HG02885 (cell line): ENCODE results near the gene GRPEL1.

ENCODE experiments used
- ATAC-seq: cut with Tn5 transposase; IDR thresholded peaks from one replicate; pipeline ENCODE4 v1.9.1; 2021; ENCODE audit warnings: mild to moderate bottlenecking; ENCODE audit not compliant: unreplicated experiment, poor library complexity

Gene GRPEL1

DNA sequence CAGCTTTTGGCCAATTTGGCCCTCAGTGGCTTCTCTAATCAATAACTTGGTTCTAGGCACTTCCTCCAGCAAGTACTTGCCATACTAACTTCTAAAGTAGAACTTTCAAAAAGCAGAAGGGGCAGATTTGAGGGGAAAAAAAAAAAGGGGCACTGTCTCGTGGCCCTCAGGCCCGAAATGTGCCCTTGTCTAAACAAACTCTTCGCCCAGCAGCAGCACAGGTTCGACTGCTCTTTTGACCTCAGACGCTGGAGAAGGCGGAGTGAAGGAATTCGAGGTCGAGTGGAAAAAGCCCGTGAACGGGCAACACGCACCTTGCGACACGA is 775 bp downstream of the GRPEL1 start:
- no peak for ATAC-seq

DNA sequence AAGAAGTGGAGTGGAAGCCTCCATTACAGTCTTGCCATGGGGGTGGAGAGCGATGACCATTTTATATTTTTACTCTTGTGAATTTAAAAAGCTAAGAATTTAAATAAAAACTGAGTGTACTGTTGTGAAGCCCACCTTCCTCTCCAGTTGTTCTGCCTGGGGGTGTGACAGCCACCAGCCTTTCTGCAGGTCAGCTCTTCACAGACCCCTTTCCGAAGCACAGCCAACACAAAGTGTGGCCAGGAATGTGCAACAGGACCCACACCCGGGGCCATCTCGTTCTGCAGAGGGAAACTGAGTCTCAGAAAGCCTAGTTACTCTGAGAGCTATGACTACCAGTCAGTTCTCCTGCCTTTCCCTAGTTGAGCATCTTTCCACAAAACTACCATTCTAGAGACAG is 1.4 kb downstream of the GRPEL1 start:
- ATAC-seq = no peak

DNA sequence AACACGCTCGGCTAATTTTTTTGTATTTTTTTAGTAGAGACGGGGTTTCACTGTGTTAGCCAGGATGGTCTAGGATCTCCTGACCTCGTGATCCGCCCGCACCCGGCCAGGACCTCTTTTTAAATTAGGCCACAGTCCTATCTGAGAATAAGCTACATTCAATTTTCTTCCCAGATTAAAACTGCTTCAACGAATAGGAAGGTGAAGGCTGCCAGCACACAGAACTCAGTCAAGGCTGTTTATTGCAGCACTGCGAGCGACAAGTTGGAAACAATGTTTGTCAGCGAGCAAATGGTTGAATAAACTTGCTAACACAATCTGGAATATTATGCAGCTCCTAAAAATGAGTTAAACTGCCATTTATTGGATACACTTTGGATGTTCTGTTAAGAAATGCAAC is 1.9 kb downstream of the GRPEL1 start:
- ATAC-seq = no peak

DNA sequence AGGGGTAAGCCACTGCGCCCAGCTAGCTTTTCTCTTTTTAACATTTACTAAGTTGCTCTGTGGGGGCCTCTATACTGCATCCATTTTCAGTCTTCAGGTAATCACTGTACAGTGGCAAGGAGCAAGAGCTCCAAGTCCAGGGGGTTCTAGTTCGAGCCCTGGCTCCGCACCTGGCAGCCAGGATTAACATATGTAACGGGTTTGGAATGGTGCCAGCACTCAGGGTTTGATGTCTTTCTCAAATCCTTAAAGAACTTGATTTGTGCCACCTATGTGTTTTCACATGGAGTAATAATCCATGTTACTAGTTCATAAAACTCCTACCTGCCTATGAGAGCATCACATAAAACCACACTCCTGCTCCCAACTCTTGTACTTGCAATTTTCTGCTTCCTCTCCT is 4.5 kb downstream of the GRPEL1 start:
- no peak for ATAC-seq

DNA sequence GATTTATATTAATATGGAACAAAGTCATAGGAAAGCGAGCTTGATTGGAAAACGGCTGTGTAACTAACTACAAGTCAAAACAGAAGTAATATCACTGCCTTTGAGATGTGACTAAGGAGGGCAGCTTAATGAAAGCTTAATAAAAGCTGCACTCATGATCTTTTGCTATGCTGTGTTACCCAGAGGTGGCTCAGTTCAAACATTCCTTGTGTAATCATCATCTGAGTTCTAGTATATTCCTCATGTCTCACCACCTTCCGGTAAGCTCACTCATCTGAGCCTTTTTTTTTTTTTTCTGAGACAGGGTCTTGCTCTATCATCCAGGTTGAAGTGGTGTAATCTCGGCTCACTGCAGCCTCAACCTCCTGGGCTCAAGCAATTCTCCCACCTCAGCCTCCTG is 5.0 kb downstream of the GRPEL1 start:
- no peak for ATAC-seq

DNA sequence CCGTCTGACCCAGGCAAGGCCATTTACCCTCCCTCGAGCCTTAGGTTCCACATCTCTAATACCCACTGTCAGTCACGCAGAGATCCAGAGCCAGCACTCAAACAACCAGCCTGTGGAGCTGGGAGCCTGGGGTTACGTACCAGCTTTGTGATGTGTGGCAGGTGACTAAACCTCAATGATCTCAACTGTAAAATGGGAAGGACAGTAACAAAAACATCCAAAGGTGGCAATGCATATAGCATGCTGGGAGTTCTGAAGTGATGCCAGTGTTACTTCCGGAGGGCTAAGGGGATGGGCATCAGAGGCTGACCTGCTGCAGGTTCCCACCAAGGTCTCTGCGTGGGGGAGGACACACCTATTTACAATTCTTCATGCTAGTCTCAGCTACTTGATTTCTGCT is 6.0 kb downstream of the GRPEL1 start:
- no peak for ATAC-seq

DNA sequence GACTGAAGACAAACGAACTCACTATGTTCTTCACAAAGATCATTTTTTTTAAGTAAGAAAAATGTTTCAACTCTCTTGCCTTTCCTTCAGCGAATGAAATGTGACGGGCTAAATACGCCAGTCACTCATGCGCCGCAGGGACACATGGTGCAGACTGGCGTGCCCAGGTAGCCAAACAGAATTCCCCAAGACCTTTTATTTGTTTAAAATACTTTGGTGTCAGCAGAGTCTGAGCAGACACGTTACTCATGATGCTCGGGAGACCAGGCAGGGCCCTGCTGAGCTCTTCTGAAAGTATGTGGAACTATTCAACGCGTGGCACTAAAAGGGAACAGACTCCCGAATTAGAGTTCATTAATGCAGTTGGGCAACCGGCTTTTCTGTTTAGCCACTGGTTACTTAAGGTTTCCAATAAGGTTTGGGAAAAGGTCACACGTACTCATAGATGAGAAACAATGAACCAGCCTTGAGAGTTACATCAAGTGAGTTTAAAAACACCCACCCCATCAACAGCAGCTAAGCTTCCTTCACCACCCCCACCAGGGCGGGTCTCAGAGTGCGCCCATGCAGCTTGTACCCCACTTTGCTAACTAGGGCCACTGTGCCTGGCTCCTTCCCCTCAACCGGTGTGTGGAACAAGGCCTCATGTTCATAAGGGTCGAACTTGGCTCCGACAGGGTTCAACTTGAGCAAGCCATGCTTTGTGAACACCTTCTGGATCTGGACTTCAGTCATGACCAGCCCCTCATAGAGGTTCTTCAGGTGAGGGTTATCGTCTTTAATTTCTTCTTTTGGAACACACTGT is 7.3 kb downstream of the GRPEL1 start:
- no peak for ATAC-seq

DNA sequence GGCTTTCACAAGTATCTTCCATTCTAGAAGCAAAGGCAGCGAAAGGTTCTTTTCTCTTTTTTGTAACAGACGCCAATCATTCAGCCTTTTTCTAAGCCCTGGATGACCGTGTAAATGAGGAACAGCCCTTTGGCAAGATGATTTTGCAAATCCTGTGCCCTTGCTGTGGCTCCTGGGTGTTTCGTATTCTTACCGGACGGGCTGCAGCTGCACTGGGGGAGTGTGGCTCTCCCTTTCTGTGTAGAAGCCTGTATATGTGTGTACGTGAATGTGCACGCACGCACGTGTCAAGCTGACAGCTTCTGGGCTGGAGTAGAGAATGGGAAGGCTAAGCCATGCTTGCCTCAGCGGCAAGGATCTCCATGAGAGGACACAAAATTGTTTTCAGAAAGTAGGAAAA is 8.2 kb downstream of the GRPEL1 start:
- no peak for ATAC-seq

DNA sequence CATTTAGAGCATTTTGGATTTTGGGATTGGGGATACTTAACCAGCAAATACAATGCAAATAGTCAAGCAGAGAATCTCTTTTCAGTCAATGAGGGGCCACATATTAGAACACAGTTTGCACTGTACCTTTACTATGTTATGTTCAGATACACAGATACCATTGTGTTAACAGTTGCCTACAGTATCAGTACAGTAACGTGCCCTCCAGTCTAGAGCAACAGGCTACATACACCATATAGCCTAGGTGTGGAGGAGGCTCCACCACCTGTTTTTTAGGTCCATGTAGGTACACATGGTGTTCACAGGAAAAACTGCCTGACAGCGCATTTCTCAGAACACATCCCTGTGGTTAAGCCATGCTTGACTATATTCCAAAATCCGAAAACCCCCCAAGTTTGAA is 9.1 kb downstream of the GRPEL1 start:
- ATAC-seq = peak; percentile 14

DNA sequence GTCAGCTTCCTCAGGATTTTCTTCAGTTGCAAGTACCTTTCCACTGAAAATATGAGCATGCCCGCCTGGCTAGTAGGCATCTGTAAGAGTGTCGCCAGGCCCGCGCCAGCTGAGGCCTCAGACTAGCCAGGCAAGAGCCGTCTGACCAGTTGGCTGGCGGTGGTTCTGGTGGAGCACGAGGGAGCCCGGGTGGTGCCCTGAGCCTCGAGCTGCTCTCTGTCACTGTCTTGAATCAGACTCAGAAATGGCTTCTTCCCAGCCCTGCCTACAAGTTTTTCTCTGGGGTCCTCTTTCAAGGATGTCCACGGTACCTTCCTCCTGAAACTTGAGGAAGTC is 11.9 kb downstream of the GRPEL1 start:
- ATAC-seq = no peak

DNA sequence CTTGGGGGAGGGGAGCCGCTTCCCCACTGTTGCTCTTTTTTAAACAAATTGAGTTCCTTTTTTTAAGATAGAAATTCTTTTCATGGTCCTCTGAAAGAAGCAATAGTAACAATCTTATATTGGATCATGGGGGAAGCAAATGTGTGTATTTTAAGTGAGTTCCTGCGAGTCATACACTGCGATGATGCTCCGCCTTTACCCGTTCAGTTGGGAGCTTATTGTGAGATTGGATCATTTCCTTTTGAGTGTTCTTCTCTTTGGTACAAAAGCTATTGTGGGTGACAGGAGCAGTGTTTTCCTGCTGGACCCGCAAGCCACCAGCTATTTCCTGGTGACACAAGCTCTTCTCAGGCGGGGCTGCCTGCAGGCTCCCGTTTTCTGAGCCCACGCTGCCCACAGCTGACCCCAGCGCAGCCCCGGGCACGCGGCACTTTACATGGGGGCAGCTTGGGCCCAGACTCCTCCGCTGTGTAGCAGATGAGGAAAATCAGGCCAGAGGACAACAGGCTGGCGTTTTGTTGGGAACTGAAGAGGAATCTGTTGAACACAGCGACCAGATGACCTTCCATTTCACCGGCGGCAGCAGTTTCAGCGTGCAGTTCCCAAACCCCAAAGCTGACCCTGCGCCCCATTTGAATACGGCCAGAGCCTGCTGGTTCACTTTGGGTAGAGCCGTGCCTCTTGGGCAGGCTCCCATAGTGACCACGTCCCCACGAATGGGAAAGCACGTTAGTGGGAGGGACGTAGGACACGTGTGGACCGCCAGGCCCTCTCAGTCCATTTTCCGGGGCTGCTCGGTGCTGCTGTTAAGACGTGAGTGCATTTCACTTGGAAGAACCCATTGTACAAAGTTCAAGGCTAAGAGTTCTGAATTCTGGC is 12.5 kb downstream of the GRPEL1 start:
- ATAC-seq = no peak

DNA sequence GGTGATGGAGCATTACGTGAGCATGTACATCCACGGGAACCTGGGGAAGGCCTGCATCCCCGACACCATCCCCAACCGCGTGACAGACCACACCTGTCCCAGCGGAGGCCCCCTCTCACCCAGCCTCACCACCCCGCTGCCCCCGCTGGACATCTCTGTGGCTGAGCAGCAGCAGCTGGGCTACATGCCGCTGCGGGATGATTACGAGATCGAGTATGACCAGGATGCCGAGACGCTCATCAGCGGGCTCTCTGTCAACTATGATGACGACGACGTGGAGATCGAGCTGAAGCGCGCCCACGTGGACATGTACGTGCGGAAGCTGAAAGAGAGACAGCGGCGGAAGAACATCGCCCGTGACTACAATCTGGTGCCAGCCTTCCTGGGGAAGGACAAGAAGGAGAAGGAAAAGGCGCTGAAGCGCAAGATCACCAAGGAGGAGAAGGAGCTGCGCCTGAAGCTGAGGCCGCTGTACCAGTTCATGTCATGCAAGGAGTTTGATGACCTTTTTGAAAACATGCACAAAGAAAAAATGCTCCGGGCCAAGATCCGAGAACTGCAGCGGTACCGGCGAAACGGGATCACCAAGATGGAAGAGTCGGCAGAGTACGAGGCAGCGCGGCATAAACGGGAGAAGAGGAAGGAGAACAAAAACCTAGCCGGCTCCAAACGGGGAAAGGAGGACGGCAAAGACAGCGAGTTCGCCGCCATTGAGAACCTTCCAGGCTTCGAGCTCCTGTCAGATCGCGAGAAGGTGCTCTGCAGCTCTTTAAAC is 13.6 kb downstream of the GRPEL1 start:
- ATAC-seq = no peak

DNA sequence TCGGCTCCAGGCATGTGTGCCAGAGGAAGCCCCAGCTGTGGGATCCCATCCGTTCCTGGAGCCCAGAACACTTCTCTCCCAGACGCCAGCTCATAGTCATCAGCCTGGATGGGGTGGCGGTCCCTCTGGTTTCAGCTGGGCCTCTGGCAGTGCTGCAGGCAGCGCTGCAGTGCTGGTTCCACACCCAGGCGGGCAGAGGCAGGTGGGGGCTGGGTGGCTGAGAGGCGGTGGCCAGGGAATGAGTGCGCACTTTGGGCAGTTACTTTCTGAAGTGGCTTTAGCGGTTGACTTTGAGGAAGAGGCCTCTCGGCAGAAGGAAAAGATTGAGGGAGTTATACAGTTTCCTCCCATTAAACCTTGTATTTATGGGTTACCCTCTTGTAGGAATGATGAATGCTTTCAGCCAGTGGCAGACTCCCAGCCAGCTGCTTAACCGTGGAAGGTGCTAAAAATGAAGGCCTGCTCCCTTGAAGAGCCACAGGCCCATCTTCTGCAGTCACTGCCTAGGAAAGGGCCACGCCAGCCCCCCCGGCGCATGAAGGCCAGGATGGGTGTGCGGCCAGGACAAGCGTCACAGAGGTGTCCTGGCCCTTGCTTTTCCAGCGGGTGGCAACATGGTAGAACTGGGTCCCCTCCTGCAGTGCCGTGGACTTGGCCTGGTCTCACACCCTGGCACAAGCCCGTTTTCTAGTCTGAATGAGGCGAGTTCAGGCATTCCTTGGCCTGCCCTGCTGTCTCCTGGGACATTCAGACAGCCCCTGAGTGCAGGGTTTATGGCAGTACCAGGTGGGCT is 14.7 kb downstream of the GRPEL1 start:
- no peak for ATAC-seq

DNA sequence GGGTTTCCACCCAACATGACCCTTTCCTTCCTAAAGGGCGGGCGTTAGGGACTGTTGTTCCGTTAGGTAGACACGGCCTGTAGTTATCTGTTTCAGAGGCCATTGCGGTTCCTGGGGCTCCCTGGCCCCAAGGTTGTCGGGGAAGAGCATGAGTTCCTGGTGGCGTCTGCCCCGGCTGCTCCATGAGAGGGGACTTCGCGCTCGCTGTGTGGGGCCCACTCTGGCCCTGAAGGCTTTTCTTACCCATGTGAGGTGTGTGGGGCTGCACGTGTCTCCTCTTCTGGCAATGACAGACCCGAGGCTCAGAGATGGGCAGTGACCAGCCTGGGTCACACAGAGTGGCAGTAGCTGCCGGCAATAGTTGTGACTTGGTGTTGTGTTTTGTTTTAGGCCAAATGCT is 15.6 kb downstream of the GRPEL1 start:
- no peak for ATAC-seq

DNA sequence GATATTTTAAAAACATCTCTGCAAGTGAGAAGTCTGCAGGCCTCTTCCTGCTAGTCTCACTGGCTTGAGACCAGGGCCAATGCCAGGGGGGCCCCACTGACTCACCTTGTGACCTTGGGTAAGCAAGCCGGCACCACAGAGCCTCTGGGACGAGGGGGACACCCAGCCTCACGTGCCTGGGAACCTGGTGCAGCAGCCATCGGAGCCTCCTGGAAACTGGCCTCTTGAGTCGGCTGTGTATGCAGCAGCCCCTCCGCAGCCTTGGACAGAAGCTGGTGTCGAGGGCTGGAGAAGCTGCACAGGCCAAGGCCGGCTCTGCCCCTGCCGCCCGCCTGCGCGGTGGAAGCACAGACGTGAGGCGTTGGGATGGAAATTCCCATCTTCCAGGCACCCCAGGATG is 16.0 kb downstream of the GRPEL1 start:
- ATAC-seq = no peak

DNA sequence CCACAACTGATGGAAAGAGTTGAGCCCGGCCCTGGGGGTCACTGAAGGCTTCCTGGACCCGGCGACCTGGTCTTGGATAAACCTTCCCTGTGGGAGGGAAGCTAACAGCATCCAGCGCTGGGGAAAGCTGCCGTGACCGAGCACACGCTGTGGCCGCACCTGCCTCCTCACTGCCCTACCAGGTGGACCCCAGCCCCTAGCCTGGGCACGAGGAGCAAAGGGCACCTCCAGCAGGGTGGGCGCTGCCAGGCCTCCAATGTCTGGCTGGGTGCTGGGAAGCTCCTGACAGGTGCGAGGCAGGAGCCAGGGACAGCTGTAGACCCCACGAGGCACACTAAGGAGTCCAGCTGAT is 16.7 kb downstream of the GRPEL1 start:
- ATAC-seq = no peak

DNA sequence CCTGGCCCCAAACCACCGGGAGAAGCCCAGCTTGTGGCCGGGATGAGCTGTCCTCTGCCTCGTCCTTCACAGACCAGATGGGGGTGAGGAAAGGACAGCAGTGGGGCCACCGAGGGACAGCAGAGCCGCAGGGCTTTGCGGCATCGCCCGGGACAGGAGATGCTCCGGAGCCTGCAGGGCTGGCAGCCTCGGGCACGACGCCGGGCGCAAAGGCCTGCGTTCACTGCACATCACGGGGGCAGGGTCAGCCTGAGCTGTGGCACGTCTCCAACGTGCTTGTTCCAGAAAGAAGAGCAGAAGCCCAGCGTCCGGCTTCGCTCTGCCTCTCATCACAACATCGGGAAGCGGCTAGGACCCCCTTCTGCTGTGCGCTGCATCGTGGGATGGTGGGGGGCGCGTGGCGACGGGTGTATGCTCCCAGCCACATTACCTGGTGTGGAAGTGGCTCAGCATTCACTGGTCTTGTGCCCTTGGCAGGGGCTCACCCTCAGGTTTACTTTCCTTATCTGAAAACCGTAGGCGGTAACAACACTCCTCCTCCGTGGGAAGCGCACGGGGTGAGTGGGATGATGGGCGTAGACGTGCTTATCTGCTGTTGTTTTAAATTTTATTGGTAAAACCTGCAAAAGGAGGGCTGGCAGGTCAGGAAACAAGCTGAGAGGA is 17.3 kb downstream of the GRPEL1 start:
- ATAC-seq = no peak

DNA sequence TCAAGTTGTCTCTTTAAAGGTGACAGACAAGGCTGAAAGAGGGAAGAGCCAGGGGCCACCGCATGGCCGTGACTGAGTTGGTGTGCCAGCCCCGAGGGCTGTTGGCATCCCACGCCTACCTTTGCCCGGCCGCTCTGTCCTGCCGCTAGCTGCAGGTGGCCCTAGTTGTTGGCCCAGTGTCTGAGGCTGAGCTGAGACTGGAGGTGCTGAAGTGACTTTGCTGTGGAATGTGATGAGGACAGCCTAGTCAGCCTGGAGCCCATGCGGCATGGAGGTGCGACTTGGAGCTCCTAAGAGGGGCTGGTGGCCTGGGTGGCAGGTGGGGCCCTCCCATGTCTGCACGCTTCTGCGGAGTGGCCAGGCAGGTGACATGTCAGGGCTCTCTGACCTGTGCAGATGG is 18.1 kb downstream of the GRPEL1 start:
- ATAC-seq = no peak

DNA sequence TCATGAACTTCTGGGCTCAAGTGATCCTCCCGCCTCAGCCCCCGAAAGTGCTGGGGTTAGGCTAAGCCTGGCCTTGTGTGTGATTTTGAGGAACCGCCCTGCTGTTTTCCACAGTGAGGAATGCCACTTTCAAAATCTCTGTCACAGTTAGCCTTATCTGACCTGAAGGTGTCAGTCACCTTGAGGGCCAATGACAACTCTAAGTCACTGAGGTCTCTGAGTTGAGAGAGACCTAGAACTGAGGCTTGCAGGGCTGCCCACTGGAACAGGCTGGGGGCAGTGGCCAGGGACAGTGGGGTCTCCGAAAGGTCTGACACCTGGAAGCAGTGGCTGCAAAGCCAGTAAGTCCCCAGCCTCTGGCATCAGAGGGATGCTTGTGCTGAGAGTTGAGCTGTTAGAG is 18.6 kb downstream of the GRPEL1 start:
- ATAC-seq = no peak

DNA sequence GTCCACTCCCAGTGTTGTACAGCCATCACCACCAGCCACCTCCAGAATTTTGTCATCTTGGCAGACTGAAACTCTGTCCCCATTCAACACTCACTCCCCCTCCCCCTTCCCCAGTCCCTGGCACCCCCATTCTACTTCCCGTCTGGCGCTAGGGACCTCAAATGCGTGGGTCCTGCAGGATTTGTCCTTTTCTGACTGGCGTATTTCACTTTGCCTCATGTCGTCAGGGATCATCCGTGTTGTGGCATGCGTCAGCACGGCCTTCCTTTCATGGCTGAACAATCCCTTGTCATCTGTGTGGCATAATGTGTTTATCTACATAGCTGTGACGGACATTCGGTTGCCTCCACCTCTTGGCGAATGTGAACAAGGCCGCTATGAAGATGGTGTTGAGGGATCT is 19.2 kb downstream of the GRPEL1 start:
- no peak for ATAC-seq
